PC-9 (cell line): Measurements from ENCODE around the gene TTBK1. TPM values are rescaled to one million over a fixed set of nuclear protein-coding genes. Genes with fewer than 3 reads are reported as not detected.

Experiments used
- BruUV-seq: library from RNA; stranded (reverse); fragments of 400-500 nt; replicated peaks from 2 replicates; lab custom pipeline; 2021; lab: Mats Ljungman, UMichigan
- CTCF ChIA-PET: fragments of 300-600 bp; sonication (Branson Sonifier 250); formaldehyde crosslinking; loops from one replicate; lab custom pipeline; 2022; ENCODE audit warnings: antibody characterized with exemption; lab: Charles Lee
- POLR2A ChIA-PET: fragments of 300-600 bp; sonication (Branson Sonifier 250); formaldehyde crosslinking; loops from one replicate; lab custom pipeline; 2022; ENCODE audit warnings: antibody characterized with exemption; ENCODE audit not compliant: unreplicated experiment; lab: Charles Lee
- DNase-seq, 2 experiments: peaks; one replicate each; pipeline versions ENCODE4 v3.0.0 to v3.0.0-alpha.2; 2015 to 2022; ENCODE audit warnings: mixed read lengths in 1 of 2
- H2AFZ ChIP-seq: fragments of 200-600 bp; sonication (generic); 2 replicates; pipeline ENCODE4 v1.8.1; 2017; ENCODE audit warnings: antibody characterized with exemption
- H3F3A ChIP-seq: fragments of 200-600 bp; sonication (generic); 2 replicates; pipeline ENCODE4 v1.8.1; 2017; ENCODE audit warnings: antibody characterized with exemption, mild to moderate bottlenecking, low read depth; ENCODE audit not compliant: insufficient read depth
- H3K27ac ChIP-seq: fragments of 200-600 bp; sonication (generic); 2 replicates; pipeline ENCODE4 v1.6.1; 2016; ENCODE audit warnings: mixed run types
- H3K27me3 ChIP-seq: fragments of 200-600 bp; sonication (generic); 2 replicates; pipeline ENCODE4 v1.6.1; 2016; ENCODE audit warnings: low read depth, mixed run types; ENCODE audit not compliant: insufficient read depth
- H3K36me3 ChIP-seq: fragments of 200-600 bp; sonication (generic); 2 replicates; pipeline ENCODE4 v1.6.1; 2016; ENCODE audit warnings: low read depth, mixed run types
- H3K4me1 ChIP-seq: fragments of 200-600 bp; sonication (generic); replicated peaks from 2 replicates; pipeline ENCODE4 v1.6.1; 2016; ENCODE audit warnings: mixed run types; ENCODE audit not compliant: insufficient read depth
- H3K4me2 ChIP-seq: fragments of 200-600 bp; sonication (generic); 2 replicates; pipeline ENCODE4 v1.6.1; 2017; ENCODE audit warnings: mixed run types
- H3K4me3 ChIP-seq: fragments of 200-600 bp; sonication (generic); 2 replicates; pipeline ENCODE4 v1.6.1; 2016; ENCODE audit warnings: mixed run types
- H3K79me2 ChIP-seq: fragments of 200-600 bp; sonication (generic); 2 replicates; pipeline ENCODE4 v1.6.1; 2017; ENCODE audit warnings: low read depth, mixed run types
- H3K9me2 ChIP-seq: fragments of 200-600 bp; sonication (generic); 2 replicates; pipeline ENCODE4 v1.8.1; 2017; ENCODE audit warnings: mild to moderate bottlenecking; ENCODE audit not compliant: insufficient read depth
- H3K9me3 ChIP-seq: fragments of 200-600 bp; sonication (generic); 2 replicates; pipeline ENCODE4 v1.8.1; 2016; ENCODE audit warnings: low read depth; ENCODE audit not compliant: insufficient read depth
- H4K20me1 ChIP-seq: fragments of 200-600 bp; sonication (generic); 2 replicates; pipeline ENCODE4 v1.8.1; 2017; ENCODE audit not compliant: insufficient read depth
- EZH2 ChIP-seq: fragments of 200-600 bp; sonication (generic); IDR thresholded peaks from 2 replicates; pipeline ENCODE4 v1.8.0; 2017; ENCODE audit warnings: antibody characterized with exemption, low read depth
- intact Hi-C: fragments of 100-400 bp; cut with micrococcal nuclease; formaldehyde crosslinking; loops from one replicate; pipeline ENCODE4 v1.10.0; 2022; ENCODE audit not compliant: unreplicated experiment
- total RNA-seq: library from RNA; stranded (reverse); gene quantifications from 2 replicates; pipeline ENCODE4 v1.2.3, GENCODE V29; 2021
- TF ChIP-seq, protein P1 (sequence below): fragments of 200-600 bp; sonication (generic); conservative IDR thresholded peaks from 2 replicates; pipeline ENCODE4 v1.6.1; 2017; ENCODE audit warnings: mixed run types, antibody characterized with exemption, mild to moderate bottlenecking, moderate library complexity

Gene TTBK1
- total RNA-seq, 1 experiment from 2014 or later, result 0.07 TPM

DNA sequence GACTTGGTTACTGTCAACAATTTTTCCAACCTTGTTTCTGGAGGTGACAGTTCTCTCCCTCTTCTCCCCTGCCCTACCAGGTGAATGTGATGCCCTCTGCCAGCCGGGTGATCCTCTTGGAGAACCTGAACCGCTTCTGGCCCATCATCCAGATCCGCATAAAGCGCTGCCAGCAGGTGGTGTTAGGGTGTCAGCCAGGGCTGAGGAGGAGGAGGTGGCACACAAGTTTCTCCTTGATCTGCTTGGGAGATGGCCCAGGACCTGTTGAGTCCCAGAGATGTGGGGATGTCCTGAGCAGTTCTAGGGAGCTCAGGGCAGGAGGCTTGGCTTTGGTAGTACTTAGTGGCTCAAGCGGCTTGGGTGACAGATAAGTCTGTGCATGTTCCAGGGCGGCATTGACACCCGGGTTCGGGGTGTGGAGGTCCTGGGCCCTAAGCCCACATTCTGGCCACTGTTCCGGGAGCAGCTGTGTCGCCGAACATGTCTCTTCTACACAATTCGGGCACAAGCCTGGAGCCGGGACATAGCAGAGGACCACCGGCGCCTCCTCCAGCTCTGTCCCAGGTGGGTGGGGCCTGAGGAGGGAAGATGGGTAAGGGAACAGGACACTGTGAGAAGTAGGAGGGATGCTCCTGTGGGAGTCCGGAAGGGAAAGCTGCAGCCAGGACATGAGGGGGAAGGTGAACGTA is 40.1 kb upstream of the TTBK1 start:
- Histone ChIP-seq H2AFZ (no peak overlapping the region), H3F3A (no peaks in the 10 kb centered on the region), H3K27ac (no peak overlapping the region), H3K36me3 (no peaks in the 10 kb centered on the region), H3K79me2 (no peaks in the 10 kb centered on the region), H3K4me1 (no peaks in the 10 kb centered on the region; the same call in 1 of the 2 replicates), H3K4me3 (no peak overlapping the region), H3K27me3 (no peaks in the 10 kb centered on the region), H3K9me3 (no peaks in the 10 kb centered on the region), H3K4me2 (no peak overlapping the region), H4K20me1 (no peaks in the 10 kb centered on the region), H3K9me2 (no peaks in the 10 kb centered on the region)
- TF ChIP-seq EZH2, result no peak
- TF ChIP-seq, protein P1, sequence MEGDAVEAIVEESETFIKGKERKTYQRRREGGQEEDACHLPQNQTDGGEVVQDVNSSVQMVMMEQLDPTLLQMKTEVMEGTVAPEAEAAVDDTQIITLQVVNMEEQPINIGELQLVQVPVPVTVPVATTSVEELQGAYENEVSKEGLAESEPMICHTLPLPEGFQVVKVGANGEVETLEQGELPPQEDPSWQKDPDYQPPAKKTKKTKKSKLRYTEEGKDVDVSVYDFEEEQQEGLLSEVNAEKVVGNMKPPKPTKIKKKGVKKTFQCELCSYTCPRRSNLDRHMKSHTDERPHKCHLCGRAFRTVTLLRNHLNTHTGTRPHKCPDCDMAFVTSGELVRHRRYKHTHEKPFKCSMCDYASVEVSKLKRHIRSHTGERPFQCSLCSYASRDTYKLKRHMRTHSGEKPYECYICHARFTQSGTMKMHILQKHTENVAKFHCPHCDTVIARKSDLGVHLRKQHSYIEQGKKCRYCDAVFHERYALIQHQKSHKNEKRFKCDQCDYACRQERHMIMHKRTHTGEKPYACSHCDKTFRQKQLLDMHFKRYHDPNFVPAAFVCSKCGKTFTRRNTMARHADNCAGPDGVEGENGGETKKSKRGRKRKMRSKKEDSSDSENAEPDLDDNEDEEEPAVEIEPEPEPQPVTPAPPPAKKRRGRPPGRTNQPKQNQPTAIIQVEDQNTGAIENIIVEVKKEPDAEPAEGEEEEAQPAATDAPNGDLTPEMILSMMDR, result no peak
- DNase-seq, result no peak
- ChIA-PET CTCF (no interaction called here), POLR2A (no interaction called here)
- BruUV-seq, result no TSS peak
- intact Hi-C loops, result no loop called here

DNA sequence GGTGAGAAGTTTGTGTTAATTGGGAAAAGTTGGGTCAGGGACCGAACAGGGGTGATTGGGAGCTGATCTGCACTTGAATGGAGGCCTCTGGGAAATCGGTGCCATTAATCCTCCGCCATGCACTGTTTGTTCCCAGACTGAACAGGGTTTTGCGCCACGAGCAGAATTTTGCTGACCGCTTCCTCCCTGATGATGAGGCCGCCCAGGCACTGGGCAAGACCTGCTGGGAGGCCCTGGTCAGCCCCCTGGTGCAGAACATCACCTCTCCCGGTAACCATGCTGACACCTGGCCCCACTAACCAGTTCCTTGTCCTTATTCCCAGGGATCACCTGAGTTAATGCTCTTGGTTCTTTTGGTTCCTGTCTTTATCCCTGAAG is 39.6 kb upstream of the TTBK1 start:
- POLR2A ChIA-PET, result no interaction called here
- TF ChIP-seq, protein P1, result no peak
- no peak for TF ChIP-seq EZH2

DNA sequence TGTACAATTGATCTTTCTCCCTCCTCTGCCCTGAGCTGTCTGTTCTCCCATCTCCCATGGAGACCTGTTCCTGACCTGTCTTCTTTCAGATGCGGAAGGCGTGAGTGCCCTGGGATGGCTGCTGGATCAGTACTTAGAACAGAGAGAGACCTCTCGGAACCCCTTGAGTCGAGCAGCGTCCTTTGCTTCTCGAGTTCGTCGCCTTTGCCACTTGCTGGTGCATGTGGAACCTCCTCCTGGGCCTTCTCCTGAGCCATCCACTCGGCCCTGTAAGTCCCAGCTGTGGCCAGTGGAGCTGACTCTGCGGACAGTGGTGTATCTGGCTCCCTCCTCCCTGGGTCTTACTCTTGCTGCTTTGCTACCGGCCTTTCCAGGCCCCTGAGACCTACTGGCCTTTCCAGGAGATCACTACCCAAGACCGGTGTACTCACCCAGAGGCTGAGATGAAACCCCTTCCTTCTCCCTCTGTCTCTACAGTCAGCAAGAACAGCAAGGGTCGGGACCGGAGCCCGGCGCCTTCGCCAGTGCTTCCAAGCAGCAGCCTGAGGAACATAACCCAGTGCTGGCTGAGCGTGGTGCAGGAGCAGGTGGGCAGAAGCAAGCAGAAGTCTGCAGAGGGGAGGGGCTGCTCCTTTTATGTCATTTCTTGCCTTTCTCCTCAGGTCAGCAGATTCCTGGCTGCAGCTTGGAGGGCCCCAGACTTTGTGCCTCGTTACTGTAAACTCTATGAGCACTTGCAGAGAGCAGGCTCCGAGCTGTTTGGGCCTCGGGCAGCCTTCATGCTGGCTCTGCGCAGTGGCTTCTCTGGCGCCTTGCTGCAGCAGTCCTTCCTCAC is 38.8 kb upstream of the TTBK1 start:
- POLR2A ChIA-PET, result no interaction called here
- no peaks in the 10 kb centered on the region for H3K9me2 ChIP-seq

More for the DNA sequence above, 39.6 kb upstream of the TTBK1 start:
- H3K4me3 ChIP-seq, result no peak overlapping the region
- no TSS peak for BruUV-seq
- H3K79me2 ChIP-seq, result no peaks in the 10 kb centered on the region
- DNase-seq, result no peak
- no peaks in the 10 kb centered on the region; the same call in 1 of the 2 replicates for H3K4me1 ChIP-seq
- H3K9me2 ChIP-seq, result no peaks in the 10 kb centered on the region
- H3F3A ChIP-seq, result no peaks in the 10 kb centered on the region
- H3K4me2 ChIP-seq, result no peak overlapping the region
- no peak overlapping the region for H2AFZ ChIP-seq
- no peaks in the 10 kb centered on the region for H3K9me3 ChIP-seq
- no peaks in the 10 kb centered on the region for H4K20me1 ChIP-seq
- CTCF ChIA-PET, result no interaction called here
- intact Hi-C loops, result no loop called here
- H3K27me3 ChIP-seq, result no peaks in the 10 kb centered on the region
- no peak overlapping the region for H3K27ac ChIP-seq
- H3K36me3 ChIP-seq, result no peaks in the 10 kb centered on the region

More for the DNA sequence above, 38.8 kb upstream of the TTBK1 start:
- no peak for TF ChIP-seq EZH2
- TF ChIP-seq, protein P1, result no peak
- no peaks in the 10 kb centered on the region; the same call in 1 of the 2 replicates for H3K4me1 ChIP-seq
- H3K27me3 ChIP-seq, result no peaks in the 10 kb centered on the region
- no peak overlapping the region for H3K27ac ChIP-seq
- DNase-seq, result no peak
- H3K9me3 ChIP-seq, result no peaks in the 10 kb centered on the region
- H3K4me3 ChIP-seq, result no peak overlapping the region
- CTCF ChIA-PET, result no interaction called here
- H3F3A ChIP-seq, result no peaks in the 10 kb centered on the region
- H3K4me2 ChIP-seq, result no peak overlapping the region
- intact Hi-C loops, result no loop called here
- H3K36me3 ChIP-seq, result no peaks in the 10 kb centered on the region
- H3K79me2 ChIP-seq, result no peaks in the 10 kb centered on the region
- no peaks in the 10 kb centered on the region for H4K20me1 ChIP-seq
- no peak overlapping the region for H2AFZ ChIP-seq
- no TSS peak for BruUV-seq
